NCI-H774 (cell line): Measurements from ENCODE around the gene CAMTA1.

Source experiments
- DNase-seq: peaks from one replicate; lab custom pipeline; 2025; lab: John Stamatoyannopoulos, UW

The CAMTA1 gene

GRCh38 chr1:6852136-6852890 is 67.1 kb downstream of the CAMTA1 start:
- no peak for DNase-seq

GRCh38 chr1:6854166-6854565 is 68.9 kb downstream of the CAMTA1 start:
- DNase-seq: no peak

- DNase-seq: no peak
Measured at GRCh38 chr1:6857831-6858230, 72.6 kb downstream of the CAMTA1 start.

GRCh38 chr1:6858596-6858995 is 73.3 kb downstream of the CAMTA1 start:
- DNase-seq: no peak

- DNase-seq: no peak
Measured at GRCh38 chr1:6859415-6860343, 74.4 kb downstream of the CAMTA1 start.

GRCh38 chr1:6860401-6860800 is 75.1 kb downstream of the CAMTA1 start:
- no peak for DNase-seq

- DNase-seq: no peak
Measured at GRCh38 chr1:6861075-6861724, 75.9 kb downstream of the CAMTA1 start.

- DNase-seq: no peak
Measured at GRCh38 chr1:6862906-6863305, 77.7 kb downstream of the CAMTA1 start.

GRCh38 chr1:6864166-6864565 is 78.9 kb downstream of the CAMTA1 start:
- DNase-seq: no peak

GRCh38 chr1:6866825-6867224 is 81.6 kb downstream of the CAMTA1 start:
- no peak for DNase-seq

- no peak for DNase-seq
Measured at GRCh38 chr1:6867321-6867720, 82.1 kb downstream of the CAMTA1 start.

- DNase-seq: no peak
Measured at GRCh38 chr1:6867729-6868659, 82.7 kb downstream of the CAMTA1 start.

- no peak for DNase-seq
Measured at GRCh38 chr1:6868660-6869380, 83.6 kb downstream of the CAMTA1 start.

- no peak for DNase-seq
Measured at GRCh38 chr1:6869545-6869944, 84.3 kb downstream of the CAMTA1 start.

- DNase-seq: no peak
Measured at GRCh38 chr1:6870086-6870485, 84.8 kb downstream of the CAMTA1 start.

GRCh38 chr1:6870571-6870970 is 85.3 kb downstream of the CAMTA1 start:
- no peak for DNase-seq

GRCh38 chr1:6871300-6871972 is 86.2 kb downstream of the CAMTA1 start:
- DNase-seq: no peak

- DNase-seq: no peak
Measured at GRCh38 chr1:6872573-6873261, 87.5 kb downstream of the CAMTA1 start.

GRCh38 chr1:6873298-6874015 is 88.2 kb downstream of the CAMTA1 start:
- no peak for DNase-seq
